Upper lobe of right lung (tissue), 1 donor: Measurements from ENCODE around the gene WDR35. TPM values are rescaled to one million over a fixed set of nuclear protein-coding genes. Genes with fewer than 3 reads are reported as not detected.
A peak's percentile ranks its signal among the peaks of the same experiment; 100 is the strongest.

Source experiments
- ATAC-seq: fragments of 200-7000 bp; cut with Tn5 transposase; one replicate; pipeline ENCODE4 v1.9.1; 2020; ENCODE audit warnings: mild to moderate bottlenecking, moderate library complexity
- DNase-seq: peaks from one replicate; pipeline ENCODE4 v3.0.0-alpha.2; 2020
- H3K27ac ChIP-seq: fragments of 200-600 bp; one replicate; pipeline ENCODE4 v1.8.0; 2022
- H3K27me3 ChIP-seq: fragments of 200-600 bp; one replicate; pipeline ENCODE4 v1.8.0; 2022; ENCODE audit warnings: mild to moderate bottlenecking
- H3K36me3 ChIP-seq: fragments of 200-600 bp; one replicate; pipeline ENCODE4 v1.8.0; 2022
- H3K4me1 ChIP-seq: fragments of 200-600 bp; one replicate; pipeline ENCODE4 v1.8.0; 2022
- H3K4me3 ChIP-seq: fragments of 200-600 bp; one replicate; pipeline ENCODE4 v1.8.0; 2022; ENCODE audit warnings: mild to moderate bottlenecking
- H3K9me3 ChIP-seq: fragments of 200-600 bp; one replicate; pipeline ENCODE4 v1.8.0; 2022
- CTCF ChIP-seq: fragments of 200-600 bp; IDR thresholded peaks from one replicate; pipeline ENCODE4 v1.8.0; 2022; ENCODE audit warnings: antibody characterized with exemption
- intact Hi-C: fragments of 100-400 bp; cut with DNase I; formaldehyde crosslinking; loops from one replicate; pipeline ENCODE4 v1.11.0; 2022
- total RNA-seq: library from RNA; stranded (reverse); fragmentation: NEBNext Ultra II Directional; extraction: Animal tissue kit (Norgen Biotek cat#: 25700); gene quantifications from one replicate; pipeline ENCODE4 v1.2.1, GENCODE V29; 2021
- donor health status: DM: no; HTN: yes; CAD: no; lungs with severe emphysema.

Gene WDR35
- total RNA-seq, 1 donor from 2014 or later = 7.3 TPM

- Histone ChIP-seq H3K27ac (no peak overlapping the region), H3K4me1 (no peaks in the 10 kb centered on the region)
These were observed 126.4 kb downstream of the WDR35 start for GRCh38 chr2:19863303-19864041.

GRCh38 chr2:19861813-19862212, 128.1 kb downstream of the WDR35 start:
- Histone ChIP-seq H3K4me1 (no peaks in the 10 kb centered on the region), H3K27ac (no peak overlapping the region), H3K9me3 (no peaks in the 10 kb centered on the region), H3K4me3 (no peak overlapping the region), H3K36me3 (no peaks in the 10 kb centered on the region), H3K27me3 (no peaks in the 10 kb centered on the region)
- intact Hi-C loops = loop anchor here (10.0 kb wide), 2 partner anchors 507 to 1347 kb away; partner anchors contain the start of gene OSR1
- DNase-seq (no peak), ATAC-seq (no peak)
- no peak for TF ChIP-seq CTCF

More at GRCh38 chr2:19863303-19864041, 126.4 kb downstream of the WDR35 start:
- no peaks in the 10 kb centered on the region for H3K36me3 ChIP-seq
- peak; percentile 91 for ATAC-seq
- no peaks in the 10 kb centered on the region for H3K9me3 ChIP-seq
- intact Hi-C loops = loop anchor here (10.0 kb wide), 2 partner anchors 509 to 1349 kb away; partner anchors contain the start of gene OSR1
- H3K27me3 ChIP-seq = no peaks in the 10 kb centered on the region
- DNase-seq = peak; percentile 85
- no peak overlapping the region for H3K4me3 ChIP-seq
- peak; percentile 97 for TF ChIP-seq CTCF

Other genes with a start within 250 kb of the WDR35 start
- gene TTC32, start 88.1 kb downstream of the WDR35 start, total RNA-seq = 12.4 TPM
- 11.7 TPM for gene MATN3, start 22.6 kb upstream of the WDR35 start, total RNA-seq
- gene LAPTM4A, start 61.5 kb upstream of the WDR35 start, total RNA-seq = 245 TPM
- 148 TPM for gene SDC1, start 235.0 kb upstream of the WDR35 start, total RNA-seq